Measurements from ENCODE around the gene FRMD8.

FRMD8 gene

DNA sequence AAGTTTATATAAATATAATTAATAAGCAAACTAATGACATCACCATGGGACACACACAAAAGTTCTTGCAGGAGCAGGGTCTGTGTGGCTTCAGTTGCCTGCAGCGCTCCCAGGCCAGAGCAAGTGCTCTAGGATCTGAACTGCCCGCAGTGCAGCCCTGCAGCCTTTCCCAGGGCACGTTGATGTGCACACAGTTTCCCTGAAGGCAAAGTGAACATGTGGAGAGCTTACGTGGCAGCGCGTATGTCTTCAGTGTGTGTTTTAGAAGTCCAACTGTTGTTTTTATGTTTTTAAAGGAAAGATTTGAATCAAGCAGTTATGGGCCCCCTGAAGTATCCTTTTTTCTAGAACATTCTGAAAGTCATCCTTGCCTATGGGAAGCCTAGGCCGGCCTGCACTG is 33.1 kb upstream of the FRMD8 start:
- no peak overlapping the region for H3K4me3 ChIP-seq (ENCODE audit: low read depth, low read length)
- TF ChIP-seq, protein P1, sequence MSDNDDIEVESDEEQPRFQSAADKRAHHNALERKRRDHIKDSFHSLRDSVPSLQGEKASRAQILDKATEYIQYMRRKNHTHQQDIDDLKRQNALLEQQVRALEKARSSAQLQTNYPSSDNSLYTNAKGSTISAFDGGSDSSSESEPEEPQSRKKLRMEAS (IDR thresholded peaks at IDR 0.05; ENCODE audit: low read depth, low read length) = no peak
- TF ChIP-seq POLR2A (IDR thresholded peaks at IDR 0.05; ENCODE audit: extremely low read depth, insufficient read length) (no peak), MYC (IDR thresholded peaks at IDR 0.05; ENCODE audit: low read depth, low read length) (no peak)
- TF ChIP-seq, protein P2, sequence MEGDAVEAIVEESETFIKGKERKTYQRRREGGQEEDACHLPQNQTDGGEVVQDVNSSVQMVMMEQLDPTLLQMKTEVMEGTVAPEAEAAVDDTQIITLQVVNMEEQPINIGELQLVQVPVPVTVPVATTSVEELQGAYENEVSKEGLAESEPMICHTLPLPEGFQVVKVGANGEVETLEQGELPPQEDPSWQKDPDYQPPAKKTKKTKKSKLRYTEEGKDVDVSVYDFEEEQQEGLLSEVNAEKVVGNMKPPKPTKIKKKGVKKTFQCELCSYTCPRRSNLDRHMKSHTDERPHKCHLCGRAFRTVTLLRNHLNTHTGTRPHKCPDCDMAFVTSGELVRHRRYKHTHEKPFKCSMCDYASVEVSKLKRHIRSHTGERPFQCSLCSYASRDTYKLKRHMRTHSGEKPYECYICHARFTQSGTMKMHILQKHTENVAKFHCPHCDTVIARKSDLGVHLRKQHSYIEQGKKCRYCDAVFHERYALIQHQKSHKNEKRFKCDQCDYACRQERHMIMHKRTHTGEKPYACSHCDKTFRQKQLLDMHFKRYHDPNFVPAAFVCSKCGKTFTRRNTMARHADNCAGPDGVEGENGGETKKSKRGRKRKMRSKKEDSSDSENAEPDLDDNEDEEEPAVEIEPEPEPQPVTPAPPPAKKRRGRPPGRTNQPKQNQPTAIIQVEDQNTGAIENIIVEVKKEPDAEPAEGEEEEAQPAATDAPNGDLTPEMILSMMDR (IDR thresholded peaks at IDR 0.05; ENCODE audit: low read depth, low read length) = no peak
- no peak for DNase-seq (ENCODE audit: low read depth)

DNA sequence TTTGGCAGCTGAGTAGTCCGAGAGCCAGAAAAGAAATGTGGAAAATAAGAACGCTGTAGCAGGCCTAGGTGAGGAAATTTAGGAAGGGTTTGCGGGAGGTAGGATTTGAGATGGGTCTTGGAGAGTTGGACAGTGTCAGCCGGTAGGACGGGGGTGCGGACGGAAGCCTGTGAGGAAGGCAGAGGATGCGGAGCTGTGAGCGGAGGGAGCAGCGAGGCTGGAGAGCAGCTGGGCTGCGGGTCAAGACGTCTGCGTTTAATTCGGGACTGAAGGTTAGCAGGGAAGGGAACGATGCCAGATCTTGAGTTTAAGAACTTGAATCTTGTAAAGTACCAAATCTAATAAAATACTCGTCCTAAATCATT is 32.6 kb upstream of the FRMD8 start:
- TF ChIP-seq, protein P2 (IDR thresholded peaks at IDR 0.05; ENCODE audit: low read depth, low read length) = no peak
- TF ChIP-seq POLR2A (IDR thresholded peaks at IDR 0.05; ENCODE audit: extremely low read depth, insufficient read length) (no peak), MYC (IDR thresholded peaks at IDR 0.05; ENCODE audit: low read depth, low read length) (no peak)
- TF ChIP-seq, protein P1 (IDR thresholded peaks at IDR 0.05; ENCODE audit: low read depth, low read length) = no peak
- H3K4me3 ChIP-seq (ENCODE audit: low read depth, low read length) = peak overlapping the region; percentile 48
- no peak for DNase-seq (ENCODE audit: low read depth)

DNA sequence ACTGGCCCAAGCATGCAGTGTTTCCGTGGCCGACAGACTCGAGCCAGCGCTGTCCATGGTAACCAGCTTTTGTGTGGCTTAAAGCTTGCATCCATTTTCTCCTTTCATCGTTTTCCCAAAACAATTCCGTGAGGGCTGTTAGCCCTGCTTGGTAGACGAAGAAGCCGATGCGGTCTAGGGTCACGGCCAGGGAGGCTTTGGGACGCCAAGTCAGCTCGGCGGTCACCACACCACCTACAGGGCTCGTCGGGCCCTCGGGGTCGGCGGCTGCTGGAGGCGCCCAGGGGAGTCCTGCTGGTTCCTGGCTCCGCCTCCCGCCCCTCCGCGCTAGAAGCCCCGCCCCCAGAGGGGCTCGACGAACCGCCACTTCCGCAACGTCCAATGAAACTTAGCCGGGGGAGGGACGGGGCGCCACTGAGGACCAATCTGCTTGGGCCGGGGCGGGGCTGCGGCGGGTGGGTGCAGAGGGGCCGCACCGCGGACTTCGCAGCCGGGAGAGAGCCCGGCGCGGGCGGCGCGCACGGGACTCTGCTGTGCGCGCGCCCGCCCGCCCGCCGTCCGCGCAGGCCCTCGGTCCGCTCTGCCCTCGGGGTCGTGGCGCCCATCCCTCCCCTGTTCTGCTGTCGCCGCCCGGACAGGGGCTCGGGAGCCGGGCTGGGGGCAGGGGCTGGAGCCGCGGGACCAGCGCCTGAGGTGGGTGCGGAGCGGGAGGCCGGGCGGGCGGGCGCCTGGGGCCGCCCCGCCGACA is 32.0 kb upstream of the FRMD8 start, which contains the start of gene TIGD3:
Gene TIGD3 (plus strand): TSS at position 487 of the 748 bp plus-strand sequence. CDS start 1,058 bp downstream, outside the sequence.
- peak within 1 kb of the TSS; percentile 48 for H3K4me3 ChIP-seq (ENCODE audit: low read depth, low read length)
- peak; percentile 98 for DNase-seq (ENCODE audit: low read depth)
- TF ChIP-seq, protein P2 (IDR thresholded peaks at IDR 0.05; ENCODE audit: low read depth, low read length) = no peak
- TF ChIP-seq POLR2A (IDR thresholded peaks at IDR 0.05; ENCODE audit: extremely low read depth, insufficient read length) = peak; percentile 50
- TF ChIP-seq, protein P1 (IDR thresholded peaks at IDR 0.05; ENCODE audit: low read depth, low read length) = no peak; the same call in 1 of the 2 replicates

DNA sequence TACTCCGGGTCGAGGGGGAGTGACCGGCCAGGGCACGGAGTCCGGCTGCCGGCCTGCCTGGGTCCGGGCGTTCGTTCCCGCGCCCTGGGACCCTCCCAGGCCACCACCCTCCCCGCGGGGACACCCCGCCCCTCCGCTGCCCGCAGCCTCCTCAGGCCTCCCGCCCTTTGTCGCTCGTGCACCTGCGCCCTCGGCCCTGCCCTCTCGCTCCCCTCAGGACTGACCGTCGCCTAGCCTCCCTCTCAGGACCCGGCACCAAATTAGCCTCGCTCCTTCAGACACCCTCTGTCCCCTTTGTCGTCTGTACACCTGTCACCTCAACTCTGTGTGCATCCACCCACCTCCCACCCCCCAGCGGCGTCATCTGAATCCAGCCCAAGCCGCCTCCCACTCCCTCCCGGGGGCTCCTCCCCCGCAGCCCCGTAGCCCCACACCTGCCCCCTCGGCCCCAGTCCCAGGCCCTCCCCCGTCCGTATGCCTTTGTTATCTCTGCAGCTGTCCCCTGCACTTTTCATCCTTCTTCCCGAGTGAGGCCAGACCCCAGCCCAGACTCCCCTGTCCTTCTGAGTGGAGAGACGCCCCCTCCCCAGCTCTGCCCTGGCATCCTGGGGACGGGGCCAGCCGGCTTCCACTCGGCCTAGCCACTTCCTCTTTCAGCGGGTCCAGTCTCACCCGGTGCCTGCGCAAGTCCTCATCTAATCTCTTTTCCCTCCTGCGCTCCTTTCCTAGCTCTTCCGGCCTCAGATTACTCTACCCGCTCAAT is 31.2 kb upstream of the FRMD8 start:
- DNase-seq (ENCODE audit: low read depth) = peak; percentile 82
- no peak for TF ChIP-seq POLR2A (IDR thresholded peaks at IDR 0.05; ENCODE audit: extremely low read depth, insufficient read length)
- TF ChIP-seq, protein P1 (IDR thresholded peaks at IDR 0.05; ENCODE audit: low read depth, low read length) = no peak
- TF ChIP-seq, protein P2 (IDR thresholded peaks at IDR 0.05; ENCODE audit: low read depth, low read length) = no peak
- no peak for TF ChIP-seq MYC (IDR thresholded peaks at IDR 0.05; ENCODE audit: low read depth, low read length)
- H3K4me3 ChIP-seq (ENCODE audit: low read depth, low read length) = peak overlapping the region; percentile 44

DNA sequence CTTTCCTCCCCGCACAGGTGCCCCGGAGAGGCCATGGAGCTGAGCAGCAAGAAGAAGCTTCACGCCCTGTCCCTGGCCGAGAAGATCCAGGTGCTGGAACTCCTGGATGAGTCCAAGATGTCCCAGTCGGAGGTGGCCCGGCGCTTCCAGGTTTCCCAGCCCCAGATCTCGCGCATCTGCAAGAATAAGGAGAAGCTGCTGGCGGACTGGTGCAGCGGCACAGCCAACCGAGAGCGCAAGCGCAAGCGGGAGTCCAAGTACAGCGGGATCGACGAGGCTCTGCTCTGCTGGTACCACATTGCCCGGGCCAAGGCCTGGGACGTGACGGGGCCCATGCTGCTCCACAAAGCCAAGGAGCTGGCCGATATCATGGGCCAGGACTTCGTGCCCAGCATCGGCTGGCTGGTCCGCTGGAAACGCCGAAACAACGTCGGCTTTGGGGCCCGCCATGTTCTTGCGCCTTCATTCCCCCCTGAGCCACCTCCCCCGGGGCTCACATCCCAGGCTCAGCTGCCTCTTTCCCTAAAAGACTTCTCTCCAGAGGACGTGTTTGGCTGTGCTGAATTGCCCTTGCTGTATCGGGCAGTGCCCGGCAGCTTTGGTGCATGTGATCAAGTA is 30.6 kb upstream of the FRMD8 start:
- DNase-seq (ENCODE audit: low read depth) = no peak
- H3K4me3 ChIP-seq (ENCODE audit: low read depth, low read length) = no peak overlapping the region
- TF ChIP-seq, protein P1 (IDR thresholded peaks at IDR 0.05; ENCODE audit: low read depth, low read length) = no peak
- TF ChIP-seq POLR2A (IDR thresholded peaks at IDR 0.05; ENCODE audit: extremely low read depth, insufficient read length) (no peak), MYC (IDR thresholded peaks at IDR 0.05; ENCODE audit: low read depth, low read length) (no peak; the same call in 1 of the 2 replicates)
- TF ChIP-seq, protein P2 (IDR thresholded peaks at IDR 0.05; ENCODE audit: low read depth, low read length) = no peak
